Vagina (tissue), 2 donors: ENCODE measurements around the gene SLC2A6.

Source experiments
- POLR2A ChIP-seq, 2 donors: fragments of 450-650 bp; IDR thresholded peaks; one replicate each; pipeline ENCODE4 v1.6.1; 2017; ENCODE audit warnings: antibody characterized with exemption in 2 of 2, mild to moderate bottlenecking in 2 of 2, moderate library complexity in 2 of 2
- POLR2AphosphoS5 ChIP-seq, 2 donors: sonication (generic); formaldehyde crosslinking; IDR thresholded peaks; one replicate each; pipeline ENCODE4 v1.9.0; 2017; ENCODE audit warnings: antibody characterized with exemption in 2 of 2, mild to moderate bottlenecking in 2 of 2, low read depth in 1 of 2; ENCODE audit not compliant: insufficient read depth in 1 of 2
- TF ChIP-seq, protein P1 (sequence below), 3 experiments: fragments of 450-650 bp in 2 of 3; fragments of 200-600 bp in 1 of 3; sonication (generic) in 1 of 3; IDR thresholded peaks; one replicate each; pipeline ENCODE4 v1.5.1; 2017 to 2019; ENCODE audit warnings: antibody characterized with exemption in 3 of 3, mild to moderate bottlenecking in 2 of 3, moderate library complexity in 2 of 3

DNA sequence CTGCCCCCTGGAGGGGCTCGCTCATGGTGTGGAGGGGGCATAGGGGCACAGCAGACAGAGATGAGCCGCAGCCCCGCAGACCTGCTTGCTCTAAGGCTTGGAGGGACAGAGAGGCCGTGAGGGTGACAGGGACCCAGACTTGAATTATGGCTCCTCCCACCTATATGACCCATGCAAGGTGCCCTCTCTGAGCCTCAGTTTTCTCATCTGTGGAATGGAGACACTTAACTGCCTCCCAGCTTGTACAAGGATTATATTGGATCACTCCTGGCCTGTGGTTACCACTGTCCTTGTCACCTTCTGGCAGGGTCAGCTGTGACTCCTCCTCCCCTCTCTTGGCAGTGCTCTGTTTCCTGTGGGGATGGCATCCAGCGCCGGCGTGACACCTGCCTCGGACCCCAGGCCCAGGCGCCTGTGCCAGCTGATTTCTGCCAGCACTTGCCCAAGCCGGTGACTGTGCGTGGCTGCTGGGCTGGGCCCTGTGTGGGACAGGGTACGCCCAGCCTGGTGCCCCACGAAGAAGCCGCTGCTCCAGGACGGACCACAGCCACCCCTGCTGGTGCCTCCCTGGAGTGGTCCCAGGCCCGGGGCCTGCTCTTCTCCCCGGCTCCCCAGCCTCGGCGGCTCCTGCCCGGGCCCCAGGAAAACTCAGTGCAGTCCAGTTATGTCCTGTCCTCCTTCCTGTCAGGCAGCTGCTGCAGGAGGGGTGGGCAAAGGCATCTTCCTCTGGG, 23.8 kb downstream of the SLC2A6 start:
- TF ChIP-seq POLR2A (IDR thresholded peaks at IDR 0.05), result no peak
- TF ChIP-seq, protein P1, sequence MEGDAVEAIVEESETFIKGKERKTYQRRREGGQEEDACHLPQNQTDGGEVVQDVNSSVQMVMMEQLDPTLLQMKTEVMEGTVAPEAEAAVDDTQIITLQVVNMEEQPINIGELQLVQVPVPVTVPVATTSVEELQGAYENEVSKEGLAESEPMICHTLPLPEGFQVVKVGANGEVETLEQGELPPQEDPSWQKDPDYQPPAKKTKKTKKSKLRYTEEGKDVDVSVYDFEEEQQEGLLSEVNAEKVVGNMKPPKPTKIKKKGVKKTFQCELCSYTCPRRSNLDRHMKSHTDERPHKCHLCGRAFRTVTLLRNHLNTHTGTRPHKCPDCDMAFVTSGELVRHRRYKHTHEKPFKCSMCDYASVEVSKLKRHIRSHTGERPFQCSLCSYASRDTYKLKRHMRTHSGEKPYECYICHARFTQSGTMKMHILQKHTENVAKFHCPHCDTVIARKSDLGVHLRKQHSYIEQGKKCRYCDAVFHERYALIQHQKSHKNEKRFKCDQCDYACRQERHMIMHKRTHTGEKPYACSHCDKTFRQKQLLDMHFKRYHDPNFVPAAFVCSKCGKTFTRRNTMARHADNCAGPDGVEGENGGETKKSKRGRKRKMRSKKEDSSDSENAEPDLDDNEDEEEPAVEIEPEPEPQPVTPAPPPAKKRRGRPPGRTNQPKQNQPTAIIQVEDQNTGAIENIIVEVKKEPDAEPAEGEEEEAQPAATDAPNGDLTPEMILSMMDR (IDR thresholded peaks at IDR 0.05), result no peak
- no peak for TF ChIP-seq POLR2AphosphoS5 (IDR thresholded peaks at IDR 0.05; ENCODE audit: insufficient read depth in 1 of 2, low read depth in 1 of 2)
